IPS DF 19.7 (cell line): ENCODE measurements around the gene RPS26.
A peak's percentile ranks its signal among the peaks of the same experiment; 100 is the strongest.
"Not testable (repeated sequence)": the region's sequence is repeated elsewhere in the genome, so short reads cannot be mapped to it uniquely, and the experiment has no call there.

Experiments
- DNase-seq: peaks from one replicate; pipeline ENCODE4 v3.0.0-alpha.2; 2013; ENCODE audit warnings: low read depth, low spot score

RPS26 gene

GRCh38 chr12:56041552-56042429 lies at the start of gene RPS26:
Gene RPS26 (plus strand): TSS chr12:56041918. CDS start chr12:56042167, 249 bp downstream.
- peak; percentile 100 for DNase-seq

GRCh38 chr12:55993230-55993853 lies 48.4 kb upstream of the RPS26 start:
- no peak for DNase-seq

- no peak for DNase-seq
Measured at GRCh38 chr12:55995366-55995765, 46.4 kb upstream of the RPS26 start.

GRCh38 chr12:55996201-55996714 lies 45.5 kb upstream of the RPS26 start:
- DNase-seq: no peak

GRCh38 chr12:55996715-55997534 lies 44.8 kb upstream of the RPS26 start, which contains the start of gene SUOX:
Gene SUOX (plus strand): TSS chr12:55997276. CDS start chr12:56002222, 4,946 bp downstream.
- peak; percentile 91 for DNase-seq

- no peak for DNase-seq
Measured at GRCh38 chr12:55997535-55997859, 44.2 kb upstream of the RPS26 start.

GRCh38 chr12:55999522-55999921 lies 42.2 kb upstream of the RPS26 start:
- DNase-seq: not testable (repeated sequence)

- not testable (repeated sequence) for DNase-seq
Measured at GRCh38 chr12:55999999-56000540, 41.6 kb upstream of the RPS26 start.

GRCh38 chr12:56001487-56002100 lies 40.1 kb upstream of the RPS26 start:
- no peak for DNase-seq

GRCh38 chr12:56003376-56003775 lies 38.3 kb upstream of the RPS26 start:
- DNase-seq: not testable (repeated sequence)

GRCh38 chr12:56004211-56004610 lies 37.5 kb upstream of the RPS26 start:
- no peak for DNase-seq

GRCh38 chr12:56007564-56008559 lies 33.9 kb upstream of the RPS26 start:
- DNase-seq: no peak

- no peak for DNase-seq
Measured at GRCh38 chr12:56010111-56010570, 31.6 kb upstream of the RPS26 start.

GRCh38 chr12:56011509-56012090 lies 30.1 kb upstream of the RPS26 start:
- DNase-seq: no peak

GRCh38 chr12:56013482-56013881 lies 28.2 kb upstream of the RPS26 start:
- no peak for DNase-seq

- DNase-seq: no peak
Measured at GRCh38 chr12:56014205-56014604, 27.5 kb upstream of the RPS26 start.

- DNase-seq: no peak
Measured at GRCh38 chr12:56017181-56017580, 24.5 kb upstream of the RPS26 start.

GRCh38 chr12:56018356-56018755 lies 23.4 kb upstream of the RPS26 start:
- DNase-seq: no peak

- DNase-seq: no peak
Measured at GRCh38 chr12:56020423-56021184, 21.1 kb upstream of the RPS26 start, which contains the start of gene IKZF4. Gene IKZF4 (plus strand): TSS chr12:56021043. CDS start chr12:56021494, 451 bp downstream.
